ENCODE results near the gene ASCL2. TPM values are rescaled to one million over a fixed set of nuclear protein-coding genes. Genes with fewer than 3 reads are reported as not detected.

ASCL2 gene
- total RNA-seq, 1 experiment from 2014 or later, result 32.5 TPM

DNA sequence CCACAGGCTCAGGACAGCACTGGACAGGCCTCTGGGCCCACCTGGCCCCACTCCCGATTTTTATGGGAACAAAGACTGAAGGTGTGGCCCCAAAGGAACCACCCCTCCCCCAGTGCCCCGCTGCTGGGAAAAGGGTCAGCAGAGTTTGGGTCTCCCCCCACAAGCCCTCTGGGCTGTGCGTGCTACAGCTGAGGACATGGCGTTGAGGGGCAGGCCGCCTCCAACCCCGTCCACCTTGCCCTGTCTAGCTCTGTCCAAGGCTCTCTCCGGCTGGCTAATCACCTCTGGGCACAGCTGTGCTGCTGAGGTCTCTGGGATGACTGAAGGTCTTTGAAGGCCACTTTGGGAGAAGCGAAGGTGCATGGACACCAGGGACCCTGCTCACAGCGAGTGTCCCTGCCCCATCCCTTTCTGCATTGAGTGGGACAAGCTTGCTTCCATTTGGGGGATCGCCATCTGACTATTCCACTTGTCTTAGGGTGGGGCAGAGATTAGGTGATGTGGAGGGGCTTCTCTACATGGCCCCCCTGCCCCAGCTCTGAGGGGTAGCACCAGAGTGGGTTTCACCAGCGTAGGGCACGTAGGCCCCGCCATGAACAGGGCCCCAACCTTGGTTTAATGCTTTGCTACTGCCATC is 6.5 kb downstream of the ASCL2 start:
- Mint-ChIP-seq H3K9me3 (ENCODE audit: unreplicated experiment) (no peaks in the 10 kb centered on the region), H3K27ac (ENCODE audit: unreplicated experiment) (no peak overlapping the region), H3K36me3 (ENCODE audit: insufficient read depth, unreplicated experiment) (peaks cover 25% of the 10 kb centered on the region), H3K27me3 (ENCODE audit: insufficient read depth, unreplicated experiment) (no peaks in the 10 kb centered on the region), H3K4me3 (ENCODE audit: unreplicated experiment) (no peak overlapping the region), H3K4me1 (ENCODE audit: low read depth, unreplicated experiment) (peaks cover 15% of the 10 kb centered on the region)
- no peak for DNase-seq
- ChIA-PET CTCF (no interaction called here), POLR2A (no interaction called here)
- peaks cover 12% of the 10 kb centered on the region for H3K4me1 ChIP-seq
- no TSS peak for BruUV-seq (replicated peaks)
- no peaks in the 10 kb centered on the region for H3K27me3 ChIP-seq (replicated peaks; ENCODE audit: control insufficient read depth, insufficient read depth, low read length)
- no peaks in the 10 kb centered on the region for H3K9me3 ChIP-seq
- TF ChIP-seq, protein P1, sequence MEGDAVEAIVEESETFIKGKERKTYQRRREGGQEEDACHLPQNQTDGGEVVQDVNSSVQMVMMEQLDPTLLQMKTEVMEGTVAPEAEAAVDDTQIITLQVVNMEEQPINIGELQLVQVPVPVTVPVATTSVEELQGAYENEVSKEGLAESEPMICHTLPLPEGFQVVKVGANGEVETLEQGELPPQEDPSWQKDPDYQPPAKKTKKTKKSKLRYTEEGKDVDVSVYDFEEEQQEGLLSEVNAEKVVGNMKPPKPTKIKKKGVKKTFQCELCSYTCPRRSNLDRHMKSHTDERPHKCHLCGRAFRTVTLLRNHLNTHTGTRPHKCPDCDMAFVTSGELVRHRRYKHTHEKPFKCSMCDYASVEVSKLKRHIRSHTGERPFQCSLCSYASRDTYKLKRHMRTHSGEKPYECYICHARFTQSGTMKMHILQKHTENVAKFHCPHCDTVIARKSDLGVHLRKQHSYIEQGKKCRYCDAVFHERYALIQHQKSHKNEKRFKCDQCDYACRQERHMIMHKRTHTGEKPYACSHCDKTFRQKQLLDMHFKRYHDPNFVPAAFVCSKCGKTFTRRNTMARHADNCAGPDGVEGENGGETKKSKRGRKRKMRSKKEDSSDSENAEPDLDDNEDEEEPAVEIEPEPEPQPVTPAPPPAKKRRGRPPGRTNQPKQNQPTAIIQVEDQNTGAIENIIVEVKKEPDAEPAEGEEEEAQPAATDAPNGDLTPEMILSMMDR (IDR thresholded peaks at IDR 0.05; ENCODE audit: insufficient read depth in 1 of 2, low read depth in 1 of 2, low read length in 1 of 2, severe bottlenecking in 1 of 2, unreplicated experiment in 1 of 2), result no peak
- intact Hi-C loops (cut with micrococcal nuclease; ENCODE audit: unreplicated experiment), result no loop called here
- H3K36me3 ChIP-seq (ENCODE audit: control insufficient read depth, insufficient read depth, low read length), result peaks cover 3% of the 10 kb centered on the region
- no peak overlapping the region for H3K4me3 ChIP-seq (ENCODE audit: low read depth, low read length)

DNA sequence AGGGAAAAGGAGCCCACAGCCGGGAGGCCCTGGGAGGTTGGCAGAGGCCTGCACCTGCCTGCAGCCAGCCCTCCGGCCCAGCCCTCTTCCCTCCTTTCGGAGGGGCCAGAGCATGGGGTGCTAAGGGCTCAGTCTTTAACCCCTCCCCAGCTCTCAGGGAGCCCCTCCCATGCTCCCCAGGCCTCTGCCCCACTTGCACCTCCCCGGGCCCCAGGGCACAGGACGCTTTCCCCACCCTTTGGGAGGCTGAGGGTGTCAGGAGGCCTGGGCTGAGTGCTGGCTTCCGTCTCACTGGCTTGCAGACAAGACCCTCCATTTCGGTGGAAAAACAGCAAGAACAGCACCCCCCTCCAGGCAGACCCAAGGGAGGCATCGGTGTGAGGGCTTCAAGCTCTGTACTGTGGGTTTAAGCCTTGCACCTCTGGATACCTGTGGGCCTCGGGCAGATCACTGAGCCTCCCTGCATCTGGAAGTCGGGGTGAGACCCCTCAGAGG is 7.3 kb downstream of the ASCL2 start:
- H3K27me3 ChIP-seq (replicated peaks; ENCODE audit: control insufficient read depth, insufficient read depth, low read length), result no peaks in the 10 kb centered on the region
- H3K27ac Mint-ChIP-seq (ENCODE audit: unreplicated experiment), result no peak overlapping the region

DNA sequence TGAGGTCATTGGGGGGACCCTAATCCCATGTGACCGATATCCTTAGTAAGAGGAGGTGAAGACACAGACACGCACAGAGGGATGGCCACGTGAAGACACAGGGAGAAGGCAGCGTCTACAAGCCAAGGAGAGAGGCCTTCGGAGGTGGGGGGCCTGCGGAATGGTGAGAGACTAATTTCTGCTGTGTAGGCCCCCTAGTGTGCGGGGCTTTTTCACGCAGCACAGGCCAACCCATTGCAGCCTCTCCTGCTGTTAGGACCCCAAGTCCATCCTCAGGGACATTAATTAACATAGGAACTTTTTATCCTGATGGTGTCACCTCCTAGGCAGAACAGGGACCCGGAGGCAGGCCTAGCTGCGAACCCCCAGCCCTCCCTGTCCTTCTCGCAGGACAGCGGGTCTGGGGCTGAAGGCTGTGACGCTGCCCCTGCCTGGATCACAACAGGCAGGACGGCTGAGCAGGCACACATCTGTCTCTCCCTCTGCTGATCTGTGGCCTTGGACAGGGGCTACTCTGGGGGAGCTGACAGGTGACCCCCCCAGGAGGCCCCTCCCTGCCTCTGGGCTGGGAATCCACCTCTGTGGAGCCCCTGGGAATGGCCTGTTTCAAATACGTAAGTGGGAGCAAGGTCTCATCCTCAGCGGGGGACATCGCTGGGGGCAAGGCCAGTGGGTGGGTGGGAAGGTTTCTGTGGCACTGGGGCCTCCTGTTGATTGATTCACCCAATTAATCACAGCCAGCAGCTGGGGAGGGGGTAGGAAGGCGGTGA is 7.9 kb downstream of the ASCL2 start:
- Histone ChIP-seq H3K36me3 (ENCODE audit: control insufficient read depth, insufficient read depth, low read length) (no peaks in the 10 kb centered on the region; the same call in 1 of the 2 replicates), H3K4me3 (ENCODE audit: low read depth, low read length) (no peak overlapping the region), H3K27me3 (replicated peaks; ENCODE audit: control insufficient read depth, insufficient read depth, low read length) (no peaks in the 10 kb centered on the region), H3K4me1 (peaks cover under 1% of the 10 kb centered on the region; the same call in 1 of the 2 replicates), H3K9me3 (no peaks in the 10 kb centered on the region)
- Mint-ChIP-seq H3K27me3 (ENCODE audit: insufficient read depth, unreplicated experiment) (no peaks in the 10 kb centered on the region), H3K36me3 (ENCODE audit: insufficient read depth, unreplicated experiment) (peaks cover 12% of the 10 kb centered on the region), H3K4me3 (ENCODE audit: unreplicated experiment) (no peak overlapping the region), H3K27ac (ENCODE audit: unreplicated experiment) (peak overlapping the region; percentile 67), H3K9me3 (ENCODE audit: unreplicated experiment) (no peaks in the 10 kb centered on the region), H3K4me1 (ENCODE audit: low read depth, unreplicated experiment) (peaks cover 5% of the 10 kb centered on the region)
- ChIA-PET POLR2A (no interaction called here), CTCF (no interaction called here)
- TF ChIP-seq, protein P1 (IDR thresholded peaks at IDR 0.05; ENCODE audit: insufficient read depth in 1 of 2, low read depth in 1 of 2, low read length in 1 of 2, severe bottlenecking in 1 of 2, unreplicated experiment in 1 of 2), result peak in 1 of 2 experiments; percentile 1
- BruUV-seq (replicated peaks), result no TSS peak
- intact Hi-C loops (cut with micrococcal nuclease; ENCODE audit: unreplicated experiment), result no loop called here
- peak in 1 of 2 experiments; percentile 34 for DNase-seq

More for the DNA sequence above, 7.3 kb downstream of the ASCL2 start:
- DNase-seq, result no peak
- no peaks in the 10 kb centered on the region for H3K9me3 ChIP-seq
- TF ChIP-seq, protein P1 (IDR thresholded peaks at IDR 0.05; ENCODE audit: insufficient read depth in 1 of 2, low read depth in 1 of 2, low read length in 1 of 2, severe bottlenecking in 1 of 2, unreplicated experiment in 1 of 2), result no peak
- H3K4me3 Mint-ChIP-seq (ENCODE audit: unreplicated experiment), result no peak overlapping the region
- H3K27me3 Mint-ChIP-seq (ENCODE audit: insufficient read depth, unreplicated experiment), result no peaks in the 10 kb centered on the region
- BruUV-seq (replicated peaks), result no TSS peak
- ChIA-PET POLR2A (no interaction called here), CTCF (no interaction called here)
- peaks cover 9% of the 10 kb centered on the region for H3K4me1 Mint-ChIP-seq (ENCODE audit: low read depth, unreplicated experiment)
- intact Hi-C loops (cut with micrococcal nuclease; ENCODE audit: unreplicated experiment), result no loop called here
- H3K4me3 ChIP-seq (ENCODE audit: low read depth, low read length), result no peak overlapping the region
- peaks cover 18% of the 10 kb centered on the region for H3K36me3 Mint-ChIP-seq (ENCODE audit: insufficient read depth, unreplicated experiment)
- H3K9me3 Mint-ChIP-seq (ENCODE audit: unreplicated experiment), result no peaks in the 10 kb centered on the region
- peaks cover 7% of the 10 kb centered on the region for H3K4me1 ChIP-seq
- no peaks in the 10 kb centered on the region; the same call in 1 of the 2 replicates for H3K36me3 ChIP-seq (ENCODE audit: control insufficient read depth, insufficient read depth, low read length)

All from Caco-2 (cell line).